ENCODE data around the gene KCNQ1.

The KCNQ1 gene, protein sequence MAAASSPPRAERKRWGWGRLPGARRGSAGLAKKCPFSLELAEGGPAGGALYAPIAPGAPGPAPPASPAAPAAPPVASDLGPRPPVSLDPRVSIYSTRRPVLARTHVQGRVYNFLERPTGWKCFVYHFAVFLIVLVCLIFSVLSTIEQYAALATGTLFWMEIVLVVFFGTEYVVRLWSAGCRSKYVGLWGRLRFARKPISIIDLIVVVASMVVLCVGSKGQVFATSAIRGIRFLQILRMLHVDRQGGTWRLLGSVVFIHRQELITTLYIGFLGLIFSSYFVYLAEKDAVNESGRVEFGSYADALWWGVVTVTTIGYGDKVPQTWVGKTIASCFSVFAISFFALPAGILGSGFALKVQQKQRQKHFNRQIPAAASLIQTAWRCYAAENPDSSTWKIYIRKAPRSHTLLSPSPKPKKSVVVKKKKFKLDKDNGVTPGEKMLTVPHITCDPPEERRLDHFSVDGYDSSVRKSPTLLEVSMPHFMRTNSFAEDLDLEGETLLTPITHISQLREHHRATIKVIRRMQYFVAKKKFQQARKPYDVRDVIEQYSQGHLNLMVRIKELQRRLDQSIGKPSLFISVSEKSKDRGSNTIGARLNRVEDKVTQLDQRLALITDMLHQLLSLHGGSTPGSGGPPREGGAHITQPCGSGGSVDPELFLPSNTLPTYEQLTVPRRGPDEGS

DNA sequence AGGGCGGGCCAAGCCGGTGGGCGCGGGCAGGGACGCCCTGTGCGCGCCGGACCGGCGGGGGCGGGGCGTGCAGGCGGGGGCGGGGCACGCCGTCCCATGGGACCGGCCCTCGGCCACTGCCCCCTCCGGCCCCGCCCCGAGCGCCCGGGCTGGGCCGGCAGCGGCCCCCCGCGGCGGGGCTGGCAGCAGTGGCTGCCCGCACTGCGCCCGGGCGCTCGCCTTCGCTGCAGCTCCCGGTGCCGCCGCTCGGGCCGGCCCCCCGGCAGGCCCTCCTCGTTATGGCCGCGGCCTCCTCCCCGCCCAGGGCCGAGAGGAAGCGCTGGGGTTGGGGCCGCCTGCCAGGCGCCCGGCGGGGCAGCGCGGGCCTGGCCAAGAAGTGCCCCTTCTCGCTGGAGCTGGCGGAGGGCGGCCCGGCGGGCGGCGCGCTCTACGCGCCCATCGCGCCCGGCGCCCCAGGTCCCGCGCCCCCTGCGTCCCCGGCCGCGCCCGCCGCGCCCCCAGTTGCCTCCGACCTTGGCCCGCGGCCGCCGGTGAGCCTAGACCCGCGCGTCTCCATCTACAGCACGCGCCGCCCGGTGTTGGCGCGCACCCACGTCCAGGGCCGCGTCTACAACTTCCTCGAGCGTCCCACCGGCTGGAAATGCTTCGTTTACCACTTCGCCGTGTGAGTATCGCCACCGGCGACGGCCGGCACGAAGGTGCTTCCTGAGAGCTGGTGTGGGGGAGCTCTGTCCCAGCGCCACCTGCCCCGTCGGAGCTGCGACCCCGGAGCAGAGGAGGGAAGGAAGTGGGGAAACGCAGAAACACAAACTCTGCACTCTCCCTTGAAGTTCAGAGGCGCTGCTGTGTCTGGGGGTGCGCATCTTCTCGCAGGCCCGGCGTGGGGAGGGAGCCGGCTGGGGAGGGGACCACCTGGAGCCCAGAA, at the start of gene KCNQ1:
Gene KCNQ1, plus strand, starts transcription at position 188 of the 925 bp plus-strand sequence. Its CDS starts 91 bp downstream, at position 279.
- DNase-seq (ENCODE audit: low read depth), result no peak

DNA sequence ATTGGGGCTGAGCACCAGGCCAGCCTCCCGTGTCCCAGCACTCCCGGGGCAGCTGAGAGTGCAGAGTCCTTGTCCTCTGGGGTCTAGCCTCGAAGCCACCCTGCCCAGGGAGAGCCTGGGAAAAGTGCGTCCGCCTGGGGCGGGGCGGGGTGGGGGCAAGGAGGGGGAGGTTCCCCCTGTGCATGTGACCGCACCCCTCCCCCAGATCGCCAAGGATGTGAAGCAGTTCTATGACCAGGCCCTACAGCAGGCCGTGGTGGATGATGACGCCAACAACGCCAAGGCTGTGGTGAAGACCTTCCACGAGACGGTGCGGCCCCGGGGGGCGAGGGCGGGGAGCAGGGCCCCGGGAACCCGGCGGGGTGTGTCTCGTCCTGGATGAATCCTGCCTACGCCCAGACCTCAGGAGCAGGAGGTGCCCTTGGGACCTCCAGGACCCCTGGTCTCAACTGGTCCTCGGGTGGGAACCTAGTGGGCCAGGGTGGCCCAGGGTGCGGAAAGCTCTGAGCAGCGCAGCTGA, 49.5 kb upstream of the KCNQ1 start:
- no peak for DNase-seq (ENCODE audit: low read depth)

DNA sequence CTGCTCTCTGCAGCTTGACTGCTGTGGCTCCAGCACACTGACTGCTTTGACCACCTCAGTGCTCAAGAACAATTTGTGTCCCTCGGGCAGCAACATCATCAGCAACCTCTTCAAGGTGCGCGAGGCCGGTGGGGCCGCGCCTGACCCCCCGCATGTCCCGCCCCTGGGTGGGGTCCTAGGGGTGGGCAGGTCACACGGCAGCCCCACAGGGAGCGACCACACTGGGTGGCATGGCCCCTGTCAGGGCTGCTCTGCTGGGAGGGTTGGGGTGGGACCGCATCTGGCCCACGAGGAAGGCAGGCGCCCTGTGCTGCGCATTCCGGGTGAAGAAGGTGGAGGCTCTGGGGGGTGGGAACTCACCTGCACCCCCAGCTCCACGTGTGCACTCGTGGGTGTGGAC, 49.0 kb upstream of the KCNQ1 start:
- DNase-seq (ENCODE audit: low read depth), result no peak

DNA sequence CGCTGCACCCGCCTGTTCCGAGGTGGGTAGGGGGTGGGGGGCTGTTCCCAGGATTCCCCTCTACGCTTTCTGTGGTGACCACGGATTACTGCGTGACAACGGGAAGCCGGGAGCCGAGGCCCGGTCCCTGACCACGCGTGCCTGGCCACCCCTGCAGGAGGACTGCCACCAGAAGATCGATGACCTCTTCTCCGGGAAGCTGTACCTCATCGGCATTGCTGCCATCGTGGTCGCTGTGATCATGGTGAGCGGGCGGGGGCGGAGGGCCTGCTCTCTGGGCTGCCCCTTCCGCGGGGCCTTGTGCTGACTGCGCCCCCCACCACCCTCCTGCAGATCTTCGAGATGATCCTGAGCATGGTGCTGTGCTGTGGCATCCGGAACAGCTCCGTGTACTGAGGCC, 48.3 kb upstream of the KCNQ1 start:
- no peak for DNase-seq (ENCODE audit: low read depth)

DNA sequence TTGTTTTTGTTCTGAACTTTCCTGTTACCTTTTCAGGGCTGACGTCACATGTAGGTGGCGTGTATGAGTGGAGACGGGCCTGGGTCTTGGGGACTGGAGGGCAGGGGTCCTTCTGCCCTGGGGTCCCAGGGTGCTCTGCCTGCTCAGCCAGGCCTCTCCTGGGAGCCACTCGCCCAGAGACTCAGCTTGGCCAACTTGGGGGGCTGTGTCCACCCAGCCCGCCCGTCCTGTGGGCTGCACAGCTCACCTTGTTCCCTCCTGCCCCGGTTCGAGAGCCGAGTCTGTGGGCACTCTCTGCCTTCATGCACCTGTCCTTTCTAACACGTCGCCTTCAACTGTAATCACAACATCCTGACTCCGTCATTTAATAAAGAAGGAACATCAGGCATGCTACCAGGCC, 47.8 kb upstream of the KCNQ1 start:
- no peak for DNase-seq (ENCODE audit: low read depth)

DNA sequence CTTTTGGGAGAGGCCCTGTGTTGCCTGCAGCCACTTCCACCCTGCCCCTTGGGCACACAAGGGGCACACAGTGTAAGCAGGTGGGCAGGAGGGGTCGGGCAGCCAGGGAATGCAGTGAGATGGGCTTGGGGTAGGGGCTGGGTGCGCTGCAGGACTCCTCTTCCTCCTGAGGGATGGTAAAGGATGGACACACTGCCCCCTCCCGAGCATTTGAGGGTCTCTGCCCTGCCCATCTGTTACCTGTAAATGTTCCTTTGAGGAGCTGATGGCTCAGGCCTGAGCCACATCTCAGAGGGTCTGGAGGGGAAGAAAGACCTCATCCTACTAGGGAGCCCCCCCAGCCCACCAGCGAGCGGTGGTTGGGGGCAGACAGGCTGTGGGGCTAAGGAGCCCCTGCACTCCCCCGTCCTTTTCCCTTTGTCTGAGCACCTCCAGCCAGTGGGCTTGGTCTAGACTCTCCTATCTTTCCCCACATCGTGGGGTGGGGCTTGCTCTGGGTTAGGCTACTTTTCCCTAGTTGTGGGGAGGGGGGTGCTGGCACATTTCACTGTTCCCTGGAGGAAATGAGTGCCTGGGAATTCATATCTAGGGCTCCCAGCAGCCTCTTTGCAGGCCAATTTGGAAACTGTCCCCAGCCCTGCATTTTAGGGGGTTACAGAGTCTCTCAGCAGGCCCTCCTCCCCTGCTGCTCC, 46.0 kb upstream of the KCNQ1 start:
- DNase-seq (ENCODE audit: low read depth), result no peak

DNA sequence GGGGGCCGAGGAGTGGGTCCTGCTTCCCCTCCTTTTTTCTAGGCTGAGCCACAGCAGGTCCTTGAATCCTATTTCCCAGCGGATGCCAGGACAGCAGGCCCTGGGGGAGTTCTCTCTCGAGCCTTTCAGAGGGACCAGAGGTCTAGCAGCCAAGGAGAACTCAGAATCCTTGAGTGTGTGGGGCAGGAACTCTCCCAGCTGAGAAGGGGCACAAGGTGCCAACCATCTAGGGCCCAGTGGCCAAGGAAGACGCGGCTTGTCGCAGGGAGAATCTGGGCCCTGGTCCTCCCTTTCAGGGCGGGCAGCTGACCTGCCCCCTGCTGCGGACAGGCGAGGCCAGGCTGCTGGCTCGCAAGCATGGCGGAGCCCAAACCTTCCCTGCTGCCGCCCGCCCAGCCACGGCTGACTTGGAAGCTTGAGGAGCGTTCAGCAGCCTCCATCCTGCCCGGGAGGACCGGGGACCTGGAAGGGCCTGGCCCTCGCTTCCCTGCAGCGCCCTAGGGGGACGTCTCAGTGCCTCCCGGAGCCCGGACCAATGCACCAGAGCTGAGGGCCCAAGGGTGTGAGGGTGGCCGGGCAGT, 45.2 kb upstream of the KCNQ1 start:
- no peak for DNase-seq (ENCODE audit: low read depth)

DNA sequence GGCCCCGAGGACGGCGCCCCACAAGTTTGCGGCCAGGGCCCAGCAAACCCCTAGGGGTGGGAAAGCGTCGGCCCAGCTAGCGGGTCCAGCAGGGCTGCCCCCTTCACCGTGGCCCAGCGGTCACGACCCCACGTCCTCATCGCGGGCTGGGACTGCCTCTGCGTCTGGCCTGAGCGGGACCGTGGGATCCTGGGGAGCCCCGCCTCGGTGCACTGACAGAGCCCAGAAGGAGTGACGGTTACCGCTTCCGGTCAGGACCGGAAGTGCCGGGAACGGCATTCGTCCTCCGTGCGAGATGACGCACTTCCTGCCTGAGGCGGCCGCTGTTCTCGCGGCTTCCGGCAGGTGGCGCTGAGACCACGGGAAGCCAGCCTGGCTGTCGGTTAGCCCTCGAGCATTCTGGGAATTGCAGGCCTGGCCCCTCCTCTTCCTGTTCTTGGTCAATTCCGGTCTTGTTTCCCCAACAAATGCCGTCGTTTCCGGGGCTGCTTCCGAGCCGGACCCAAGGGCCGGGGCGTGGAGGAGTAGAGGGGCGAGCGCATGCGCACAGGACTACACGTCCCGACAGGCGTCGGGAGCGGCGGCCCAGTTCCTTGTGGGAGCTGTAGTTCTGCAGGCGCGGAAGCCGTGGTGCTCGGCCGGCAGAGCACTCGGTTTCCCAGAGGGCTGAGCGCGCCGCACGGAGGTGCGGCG, 44.6 kb upstream of the KCNQ1 start, which contains the start of gene TSSC4:
Gene TSSC4, plus strand, starts transcription at position 682 of the 693 bp plus-strand sequence. CDS start 1,884 bp downstream, outside the sequence.
- DNase-seq (ENCODE audit: low read depth), result peak; percentile 100

DNA sequence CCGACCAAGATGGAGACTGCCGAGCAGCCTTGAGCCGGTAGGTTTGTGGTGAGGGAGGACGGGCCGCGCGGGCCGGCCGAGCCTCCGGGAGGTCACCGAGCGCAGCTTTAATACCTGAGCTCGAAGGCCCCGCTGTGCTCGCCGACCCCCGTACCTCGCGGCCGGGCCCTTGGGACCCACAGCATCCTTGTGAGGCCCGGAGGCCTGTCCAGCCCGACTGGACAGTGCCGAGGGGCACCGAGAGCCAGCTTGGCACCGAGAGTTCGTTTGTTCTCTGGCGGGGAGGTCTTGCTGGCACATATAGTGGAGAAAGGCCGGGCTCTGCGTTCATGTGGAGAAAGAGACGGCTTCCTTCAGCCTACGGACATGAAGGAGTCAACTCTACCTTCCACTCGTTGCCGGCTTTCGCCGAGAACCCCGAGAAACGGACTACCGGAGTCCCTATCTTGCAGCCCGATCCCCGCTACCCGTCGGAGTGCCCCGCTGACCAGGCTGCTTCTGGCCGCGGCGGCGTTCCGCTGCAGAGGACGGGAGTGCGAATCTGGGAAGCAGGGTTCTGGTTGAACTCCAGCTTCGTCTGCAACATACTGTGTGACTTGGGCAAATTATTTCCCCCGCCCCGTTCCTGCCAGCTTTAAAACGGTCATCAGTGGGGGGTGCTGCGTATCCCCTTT, 43.9 kb upstream of the KCNQ1 start:
- no peak for DNase-seq (ENCODE audit: low read depth)

DNA sequence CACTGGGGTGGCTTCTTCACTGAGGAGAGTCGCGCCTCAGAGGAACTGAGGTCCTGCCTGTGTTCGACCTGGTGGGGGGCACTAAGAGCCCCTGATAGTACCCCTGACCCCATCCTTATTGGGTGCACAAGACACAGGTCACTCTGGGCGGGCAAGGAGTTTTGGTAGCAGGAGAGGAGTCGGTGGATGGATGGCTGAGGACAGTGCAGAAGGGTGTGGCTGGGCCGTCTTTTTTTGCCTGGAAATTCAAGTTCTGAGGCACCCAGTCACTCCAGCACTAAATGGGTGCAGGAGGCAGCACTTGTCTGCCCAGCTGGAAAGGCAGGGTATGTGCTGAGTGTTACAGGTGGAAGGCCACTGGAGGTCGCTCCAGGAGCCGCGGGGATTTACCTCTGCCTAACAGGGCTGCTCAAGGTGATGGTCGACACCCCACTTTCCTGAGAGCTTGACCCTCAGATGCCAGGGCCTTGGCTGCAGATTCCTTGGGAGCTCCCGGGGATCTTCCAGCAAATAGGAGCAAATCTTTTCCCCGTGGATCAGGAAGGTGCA, 43.3 kb upstream of the KCNQ1 start:
- DNase-seq (ENCODE audit: low read depth), result no peak

DNA sequence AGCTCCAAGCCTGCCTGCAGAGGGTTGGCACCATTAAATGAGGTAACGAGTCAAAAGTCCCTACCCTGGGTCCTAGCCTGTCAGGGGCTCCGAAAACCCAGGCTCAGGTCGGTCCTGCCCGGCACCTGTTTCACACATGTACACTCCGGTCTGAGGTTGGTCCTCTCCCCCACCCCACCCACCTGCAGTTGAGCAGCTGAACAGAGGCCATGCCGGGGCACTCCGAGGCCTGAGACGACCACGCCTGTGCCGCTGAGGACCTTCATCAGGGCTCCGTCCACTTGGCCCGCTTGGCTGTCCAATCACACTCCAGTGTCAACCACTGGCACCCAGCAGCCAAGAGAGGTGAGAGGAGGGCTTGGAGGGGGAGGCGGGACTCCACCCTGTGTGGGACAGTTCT, 42.7 kb upstream of the KCNQ1 start:
- DNase-seq (ENCODE audit: low read depth), result no peak

DNA sequence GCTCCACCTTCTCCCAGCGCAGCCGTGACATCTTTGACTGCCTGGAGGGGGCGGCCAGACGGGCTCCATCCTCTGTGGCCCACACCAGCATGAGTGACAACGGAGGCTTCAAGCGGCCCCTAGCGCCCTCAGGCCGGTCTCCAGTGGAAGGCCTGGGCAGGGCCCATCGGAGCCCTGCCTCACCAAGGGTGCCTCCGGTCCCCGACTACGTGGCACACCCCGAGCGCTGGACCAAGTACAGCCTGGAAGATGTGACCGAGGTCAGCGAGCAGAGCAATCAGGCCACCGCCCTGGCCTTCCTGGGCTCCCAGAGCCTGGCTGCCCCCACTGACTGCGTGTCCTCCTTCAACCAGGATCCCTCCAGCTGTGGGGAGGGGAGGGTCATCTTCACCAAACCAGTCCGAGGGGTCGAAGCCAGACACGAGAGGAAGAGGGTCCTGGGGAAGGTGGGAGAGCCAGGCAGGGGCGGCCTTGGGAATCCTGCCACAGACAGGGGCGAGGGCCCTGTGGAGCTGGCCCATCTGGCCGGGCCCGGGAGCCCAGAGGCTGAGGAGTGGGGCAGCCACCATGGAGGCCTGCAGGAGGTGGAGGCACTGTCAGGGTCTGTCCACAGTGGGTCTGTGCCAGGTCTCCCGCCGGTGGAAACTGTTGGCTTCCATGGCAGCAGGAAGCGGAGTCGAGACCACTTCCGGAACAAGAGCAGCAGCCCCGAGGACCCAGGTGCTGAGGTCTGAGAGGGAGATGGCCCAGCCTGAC, 41.7 kb upstream of the KCNQ1 start:
- DNase-seq (ENCODE audit: low read depth), result no peak

DNA sequence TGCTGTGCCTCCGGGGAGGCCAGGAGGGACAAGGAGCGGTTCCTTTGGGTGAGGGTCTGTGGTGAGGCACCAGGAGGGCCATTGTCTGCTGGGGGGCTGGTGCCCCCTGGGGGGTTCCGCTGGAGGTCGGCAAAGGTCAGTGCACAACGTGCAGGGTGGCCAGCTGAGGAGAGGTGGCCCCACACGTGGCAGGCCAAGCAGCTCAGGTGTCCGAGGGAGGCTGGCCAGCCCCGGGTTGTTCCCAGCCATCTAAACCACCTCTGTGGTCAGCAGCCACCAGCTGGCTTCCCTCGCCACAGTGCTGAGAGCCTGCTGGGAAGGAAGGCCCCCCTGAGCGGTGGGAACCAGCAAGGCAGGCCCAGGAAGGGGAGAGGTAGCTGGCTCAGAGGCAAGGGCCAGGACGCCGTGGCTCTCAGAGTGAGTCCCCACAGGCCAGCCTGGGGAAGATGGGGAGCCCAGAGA, 40.0 kb upstream of the KCNQ1 start:
- DNase-seq (ENCODE audit: low read depth), result no peak

DNA sequence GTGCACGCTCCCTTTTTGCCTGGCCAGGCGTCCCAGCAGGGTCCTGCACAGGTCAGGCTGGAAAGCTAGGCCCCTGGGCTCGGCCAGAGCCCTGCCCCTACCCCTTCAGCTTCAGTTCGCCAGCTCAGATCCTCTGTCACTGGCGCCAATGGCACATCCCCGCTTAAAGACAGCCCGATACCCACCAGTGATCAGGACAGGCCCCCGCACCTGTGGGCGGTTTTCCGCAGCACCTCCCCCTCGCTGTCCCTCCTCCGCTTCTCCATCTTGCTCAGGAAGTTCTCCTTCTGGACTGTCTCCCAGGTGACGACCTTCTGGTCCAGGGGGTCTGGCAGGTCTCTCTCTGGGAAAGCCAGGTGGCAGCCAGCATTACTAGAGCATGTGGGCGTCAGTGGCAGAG, 38.4 kb upstream of the KCNQ1 start:
- no peak for DNase-seq (ENCODE audit: low read depth)

DNA sequence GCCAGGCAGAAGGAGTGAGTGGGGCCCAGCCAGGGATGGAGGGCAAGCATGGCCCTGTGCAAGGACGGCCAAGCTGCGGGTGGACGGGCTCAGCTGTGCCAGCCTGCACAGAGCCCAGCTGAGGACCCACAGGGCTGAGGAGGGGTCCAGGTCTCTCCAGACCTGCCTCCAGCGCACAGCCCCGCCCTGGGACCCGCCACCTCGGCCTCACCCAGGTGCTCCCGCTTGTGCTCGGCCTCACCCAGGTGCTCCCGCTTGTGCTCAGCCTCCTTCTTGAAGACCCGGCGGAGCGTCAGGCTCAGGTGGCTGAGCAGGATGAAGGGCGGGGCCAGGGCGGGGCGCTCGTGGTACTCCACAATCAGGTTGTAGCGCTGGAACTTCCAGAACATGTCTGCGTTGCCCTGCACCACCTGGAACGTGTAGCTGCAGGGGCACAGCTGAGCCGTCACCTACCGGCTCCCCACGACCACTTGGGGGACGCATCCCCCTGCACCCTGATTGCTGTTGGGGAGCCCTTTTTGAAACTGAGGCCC, 37.9 kb upstream of the KCNQ1 start:
- DNase-seq (ENCODE audit: low read depth), result no peak

DNA sequence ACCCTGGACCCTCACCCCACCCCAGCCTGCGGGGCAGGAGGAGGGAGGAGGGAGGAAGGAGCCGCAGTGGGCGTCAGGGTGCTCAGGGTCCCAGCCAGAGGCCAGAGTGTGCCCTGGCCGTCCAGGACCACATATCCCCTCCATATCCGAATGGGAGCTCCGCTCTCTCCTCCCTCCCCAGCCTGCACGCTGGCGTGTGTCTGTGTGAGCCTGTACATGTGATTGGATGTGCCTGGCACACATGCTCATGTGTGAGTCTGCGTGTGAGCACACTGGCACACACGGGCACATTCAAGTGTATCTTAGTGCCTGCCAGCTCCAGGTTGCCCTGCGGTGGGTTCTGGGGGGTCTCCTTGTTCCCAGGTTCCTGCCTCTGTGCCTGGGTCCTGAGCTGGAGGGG, 36.1 kb upstream of the KCNQ1 start:
- DNase-seq (ENCODE audit: low read depth), result no peak

DNA sequence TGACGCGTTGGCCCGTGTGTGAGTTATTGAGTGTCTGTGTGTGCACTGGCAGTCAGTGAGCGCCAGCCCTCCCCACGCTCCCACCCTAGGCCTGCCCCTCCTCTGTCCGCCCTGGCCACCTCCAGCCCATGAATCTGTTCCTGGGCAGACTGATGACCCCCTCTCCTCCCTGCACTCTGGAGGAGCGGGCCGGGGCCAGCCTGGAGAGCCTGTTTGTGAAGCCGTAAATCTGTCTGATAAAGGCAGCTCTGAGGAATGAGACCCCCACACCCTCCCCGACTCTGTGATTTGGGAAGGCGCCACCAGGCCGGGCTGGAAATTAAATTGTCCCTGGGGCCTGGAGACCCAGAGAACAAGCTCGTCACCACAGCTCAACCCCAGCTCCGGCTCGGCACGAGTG, 35.7 kb upstream of the KCNQ1 start:
- DNase-seq (ENCODE audit: low read depth), result no peak

DNA sequence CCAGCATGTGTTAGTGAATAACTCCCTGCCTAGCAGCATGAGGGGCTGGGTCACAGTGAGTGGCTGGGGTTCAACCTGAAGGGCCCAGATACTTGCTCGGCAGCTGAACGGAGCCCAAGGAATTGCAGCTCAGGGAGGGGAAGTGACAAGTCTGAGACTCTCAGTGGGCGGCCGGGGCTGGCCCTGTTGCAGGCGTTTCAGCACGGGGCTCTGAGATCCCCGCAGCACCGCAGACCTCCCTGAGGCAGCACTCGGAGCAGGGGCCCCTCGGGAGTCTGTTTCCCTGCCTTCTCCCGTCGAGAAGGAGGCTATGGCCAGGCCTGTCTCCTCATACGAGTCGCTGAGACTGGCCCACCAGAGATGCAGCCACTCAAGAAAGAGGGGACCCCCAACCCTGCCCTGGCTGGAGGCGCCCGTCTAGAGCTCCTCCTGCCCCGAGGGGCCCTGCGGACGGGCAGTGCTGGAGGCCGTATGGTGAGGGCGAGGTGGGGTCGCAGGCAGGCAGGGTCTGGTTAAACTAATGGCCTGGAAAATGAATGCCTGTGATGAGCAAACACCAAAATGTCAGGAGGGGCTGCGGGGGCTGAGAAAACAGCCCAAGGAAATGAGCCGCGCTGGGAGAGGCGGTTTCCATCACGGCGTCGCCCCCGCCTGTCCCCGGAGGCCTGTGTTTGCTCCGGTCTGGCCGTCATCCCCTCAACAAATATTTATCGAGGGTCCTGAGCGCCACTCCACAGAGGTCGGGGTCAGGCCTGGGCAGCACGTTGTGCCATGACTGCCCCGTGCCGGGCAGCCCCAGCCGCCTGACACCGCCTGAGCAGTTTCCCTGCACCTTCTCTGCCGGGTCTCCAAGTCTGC, 35.0 kb upstream of the KCNQ1 start:
- DNase-seq (ENCODE audit: low read depth), result no peak

Measured in T-helper 22 cell (primary cell).